Nucleus accumbens (tissue), 56 donors: ENCODE measurements around the gene DPEP2NB.
A peak's percentile ranks its signal among the peaks of the same experiment; 100 is the strongest.

Experiments
- DNase-seq, 56 donors: peaks; one replicate each; lab custom pipeline; 2025; lab: John Stamatoyannopoulos, UW

DPEP2NB gene

DNA sequence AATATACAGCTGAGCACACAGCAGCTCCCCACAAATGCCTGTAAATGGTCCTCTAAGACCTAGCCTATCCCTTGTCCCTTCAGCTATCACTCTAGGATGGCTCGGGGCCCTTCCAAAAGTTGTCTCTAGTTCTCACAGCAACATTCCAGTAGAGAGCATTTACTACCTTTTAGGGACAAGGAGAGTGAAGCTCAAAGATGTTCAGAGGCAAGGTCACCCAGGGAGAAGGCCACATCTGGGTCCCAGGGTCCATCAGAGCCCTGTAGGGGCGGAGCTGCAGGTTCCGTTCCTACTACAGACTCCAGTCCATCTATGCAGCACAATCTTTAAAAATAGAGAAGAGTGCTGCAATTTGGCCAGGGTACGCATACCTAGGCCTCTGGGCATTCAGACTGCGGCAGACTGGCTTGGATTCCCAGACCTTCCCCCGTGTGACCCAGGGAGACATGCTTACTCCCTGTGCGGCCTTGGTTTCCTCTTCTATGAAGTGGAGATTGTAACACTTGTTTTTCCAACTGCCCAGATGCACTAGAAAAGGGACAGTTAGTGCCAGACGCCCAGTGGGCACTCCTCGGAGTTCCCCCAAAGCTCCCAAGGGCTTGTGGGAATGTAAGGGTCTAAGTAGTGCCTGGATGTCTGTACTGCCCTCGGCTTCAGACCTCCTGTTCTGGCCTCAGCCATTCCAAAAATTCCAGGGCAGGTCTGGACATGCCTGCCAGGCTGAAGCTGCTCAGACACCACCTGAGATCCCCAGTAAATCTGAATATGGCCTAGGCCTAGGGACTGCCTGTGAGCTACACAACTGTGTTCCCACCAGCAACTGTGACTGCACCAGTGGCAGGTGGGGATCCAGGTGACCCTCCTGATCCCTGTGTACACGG lies 49.8 kb downstream of the DPEP2NB start:
- no peak for DNase-seq

DNA sequence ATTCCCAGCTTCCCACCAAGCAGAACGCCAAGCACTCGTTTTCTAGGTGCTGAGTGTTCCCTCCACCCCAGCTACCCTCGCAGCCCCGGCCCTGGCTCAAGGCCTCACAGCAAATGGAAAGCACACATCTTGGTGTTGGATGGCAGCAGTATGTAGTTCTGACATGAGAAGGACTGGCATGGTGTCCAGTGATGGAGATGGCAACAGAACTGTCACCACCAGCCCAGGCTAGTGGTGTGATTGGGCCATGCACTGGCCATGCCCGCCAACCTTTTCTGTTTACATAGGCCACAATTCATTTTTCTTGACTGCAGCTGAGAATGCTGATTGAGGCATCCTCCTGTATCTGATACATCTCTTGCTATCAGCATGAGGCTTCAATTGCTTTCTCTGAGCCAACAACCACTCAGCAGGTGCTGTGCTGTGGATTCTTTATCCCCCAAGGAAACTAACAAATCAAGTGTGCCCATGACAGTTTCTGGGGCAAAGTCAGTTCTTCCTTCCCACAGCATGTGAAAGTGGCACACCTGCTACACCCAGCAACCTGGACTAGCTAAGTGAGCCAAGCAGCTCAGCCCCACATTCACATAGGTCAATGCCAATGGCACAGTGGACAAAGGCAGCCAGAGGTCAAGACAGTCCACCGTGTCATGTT lies 51.1 kb downstream of the DPEP2NB start:
- no peak for DNase-seq

DNA sequence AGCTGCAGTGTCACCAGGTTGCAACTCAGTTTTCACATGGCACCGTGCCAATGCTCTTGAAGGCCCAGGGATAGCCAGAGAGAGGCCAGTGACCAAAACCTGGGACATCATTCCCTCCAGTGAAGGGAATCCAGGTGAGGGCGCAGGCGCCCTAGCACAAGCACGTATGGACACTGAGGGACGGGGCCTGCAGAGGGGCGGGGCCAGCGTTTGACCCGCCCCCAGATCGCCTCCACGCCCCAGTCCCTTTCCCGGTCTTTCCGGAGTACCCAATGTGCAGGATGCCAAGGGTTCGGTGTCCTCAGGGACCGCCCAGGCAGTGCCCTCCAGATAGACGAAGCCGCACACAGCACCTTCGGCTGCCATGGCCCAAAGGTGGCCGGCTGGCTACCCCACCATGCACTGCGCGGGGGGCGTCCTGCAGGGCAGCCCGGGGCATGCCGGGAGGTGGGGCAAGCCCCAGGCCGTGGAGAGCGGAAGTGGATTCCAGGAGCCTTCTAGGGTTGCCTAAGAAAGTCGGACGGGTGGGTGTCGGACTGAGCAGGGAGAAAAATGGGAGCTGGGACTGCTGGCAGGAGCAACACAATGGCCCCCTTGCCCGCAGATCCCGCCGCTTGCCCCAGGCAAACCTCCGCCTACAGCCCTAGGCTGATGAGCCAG lies 51.9 kb downstream of the DPEP2NB start:
- DNase-seq, result peak in 3 of 56 donors; percentile 26 to 61 (median 27)
